ENCODE results near the gene CYP1B1. TPM values are rescaled to one million over a fixed set of nuclear protein-coding genes. Genes with fewer than 3 reads are reported as not detected.

Gene CYP1B1
- total and polyA plus RNA-seq, 7 donors: 1.4 to 24.6 (median 12.2) TPM

DNA sequence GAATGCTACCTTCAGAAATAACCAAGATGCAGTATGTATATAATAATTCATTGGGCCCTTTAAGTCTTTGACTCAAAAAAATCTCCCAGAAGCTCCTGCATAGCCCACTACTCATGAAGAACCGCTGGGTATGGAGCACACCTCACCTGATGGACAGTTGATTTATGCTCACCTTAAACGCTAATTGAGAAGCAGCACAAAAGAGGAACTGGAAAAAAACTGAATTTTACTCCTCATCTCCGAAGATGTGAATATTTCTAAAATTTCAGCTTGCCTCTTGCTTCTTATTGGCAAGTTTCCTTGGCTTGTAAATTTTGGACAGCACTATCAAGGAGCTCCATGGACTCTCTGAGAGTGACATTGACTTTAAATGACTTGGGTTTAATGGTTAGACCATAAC is 5.5 kb downstream of the CYP1B1 start:
- no peaks in the 10 kb centered on the region for H3K36me3 ChIP-seq
- H3K4me3 ChIP-seq: no peak overlapping the region
- no peak for DNase-seq
- no peak overlapping the region for H3K27ac ChIP-seq
- H3K27me3 ChIP-seq: peaks cover 0 to 26% (median 14%) of the 10 kb centered on the region in 3 donors
- TF ChIP-seq POLR2A (IDR thresholded peaks at IDR 0.05) (no peak), EP300 (IDR thresholded peaks at IDR 0.05) (no peak), POLR2AphosphoS5 (IDR thresholded peaks at IDR 0.05) (no peak)
- TF ChIP-seq, protein P1, sequence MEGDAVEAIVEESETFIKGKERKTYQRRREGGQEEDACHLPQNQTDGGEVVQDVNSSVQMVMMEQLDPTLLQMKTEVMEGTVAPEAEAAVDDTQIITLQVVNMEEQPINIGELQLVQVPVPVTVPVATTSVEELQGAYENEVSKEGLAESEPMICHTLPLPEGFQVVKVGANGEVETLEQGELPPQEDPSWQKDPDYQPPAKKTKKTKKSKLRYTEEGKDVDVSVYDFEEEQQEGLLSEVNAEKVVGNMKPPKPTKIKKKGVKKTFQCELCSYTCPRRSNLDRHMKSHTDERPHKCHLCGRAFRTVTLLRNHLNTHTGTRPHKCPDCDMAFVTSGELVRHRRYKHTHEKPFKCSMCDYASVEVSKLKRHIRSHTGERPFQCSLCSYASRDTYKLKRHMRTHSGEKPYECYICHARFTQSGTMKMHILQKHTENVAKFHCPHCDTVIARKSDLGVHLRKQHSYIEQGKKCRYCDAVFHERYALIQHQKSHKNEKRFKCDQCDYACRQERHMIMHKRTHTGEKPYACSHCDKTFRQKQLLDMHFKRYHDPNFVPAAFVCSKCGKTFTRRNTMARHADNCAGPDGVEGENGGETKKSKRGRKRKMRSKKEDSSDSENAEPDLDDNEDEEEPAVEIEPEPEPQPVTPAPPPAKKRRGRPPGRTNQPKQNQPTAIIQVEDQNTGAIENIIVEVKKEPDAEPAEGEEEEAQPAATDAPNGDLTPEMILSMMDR (IDR thresholded peaks at IDR 0.05): no peak
- no peaks in the 10 kb centered on the region for H3K9me3 ChIP-seq
- 69 to 92% methylated on average over 3 of the region's 3 CpGs for WGBS, 2 donors
- intact Hi-C loops (cut with DNase I): no loop called here
- peaks cover 0 to 19% (median 17%) of the 10 kb centered on the region in 4 donors for H3K4me1 ChIP-seq

DNA sequence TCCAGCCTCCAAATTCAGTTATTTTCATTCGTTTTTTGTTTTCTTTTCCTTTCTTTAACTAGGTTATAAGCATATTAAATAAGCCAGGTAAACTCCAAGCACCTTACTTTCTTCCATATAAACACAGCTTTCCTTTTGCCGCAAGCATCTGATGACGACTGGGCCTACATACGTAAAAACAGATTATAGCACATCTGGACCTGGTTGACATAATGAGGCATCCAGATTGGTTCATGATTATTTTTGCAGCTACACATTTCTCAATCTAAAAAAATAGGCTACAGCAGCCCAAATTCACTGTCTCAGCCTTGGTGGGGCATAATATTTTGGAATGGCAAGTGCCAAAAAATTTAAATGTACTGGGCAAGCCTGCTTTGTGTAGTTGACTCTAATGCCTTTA is 7.7 kb downstream of the CYP1B1 start:
- 92 to 93% methylated on average over 4 of the region's 4 CpGs for WGBS, 2 donors

DNA sequence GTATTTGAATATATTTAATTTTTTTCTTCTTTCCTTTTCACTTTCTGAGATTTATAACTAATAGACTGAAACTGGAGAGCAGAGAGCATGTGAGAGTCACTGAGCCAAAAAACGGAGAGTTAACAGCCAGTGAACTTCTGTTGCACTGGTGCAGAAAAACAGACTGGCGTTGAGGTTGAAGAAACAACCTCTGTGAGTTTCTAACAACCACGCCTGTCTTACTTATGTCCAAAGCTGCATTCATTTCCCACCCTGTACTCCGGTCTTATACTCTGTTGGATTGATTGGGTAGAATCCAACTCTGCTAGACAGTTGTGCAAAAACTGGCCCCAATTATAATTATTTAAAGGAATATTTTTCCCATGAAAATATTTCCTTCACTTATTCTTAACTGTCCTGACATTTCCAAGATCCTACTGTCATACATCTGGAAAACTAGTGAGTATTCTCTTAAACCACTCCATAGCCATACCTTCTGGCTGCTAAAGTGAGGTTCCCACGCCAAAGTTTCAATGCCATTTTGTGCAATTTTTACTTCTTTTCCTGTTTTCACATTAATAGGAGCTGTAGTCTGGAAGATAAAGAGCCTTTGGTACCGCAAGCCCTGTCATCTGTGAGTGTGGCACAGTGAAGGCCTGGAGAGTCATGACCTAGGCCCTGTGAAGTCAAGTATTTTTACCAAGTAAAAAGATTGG is 9.4 kb downstream of the CYP1B1 start:
- no peak overlapping the region for H3K27ac ChIP-seq
- H3K36me3 ChIP-seq: no peaks in the 10 kb centered on the region
- no peak overlapping the region for H3K4me3 ChIP-seq
- no peaks in the 10 kb centered on the region for H3K27me3 ChIP-seq
- intact Hi-C loops (cut with DNase I): no loop called here
- no peaks in the 10 kb centered on the region for H3K4me1 ChIP-seq
- no peak for DNase-seq
- 88 to 92% methylated on average over 6 of the region's 6 CpGs for WGBS, 2 donors
- no peaks in the 10 kb centered on the region for H3K9me3 ChIP-seq
- TF ChIP-seq EP300 (IDR thresholded peaks at IDR 0.05) (no peak), POLR2AphosphoS5 (IDR thresholded peaks at IDR 0.05) (no peak), POLR2A (IDR thresholded peaks at IDR 0.05) (no peak)
- TF ChIP-seq, protein P1 (IDR thresholded peaks at IDR 0.05): no peak

More for the DNA sequence above, 7.7 kb downstream of the CYP1B1 start:
- intact Hi-C loops (cut with DNase I): no loop called here
- no peak for DNase-seq
- Histone ChIP-seq H3K36me3 (no peaks in the 10 kb centered on the region), H3K9me3 (no peaks in the 10 kb centered on the region), H3K27me3 (peaks cover 0 to 4% (median 0%) of the 10 kb centered on the region in 3 donors), H3K4me3 (no peak overlapping the region), H3K4me1 (no peaks in the 10 kb centered on the region), H3K27ac (no peak overlapping the region)
- TF ChIP-seq, protein P1 (IDR thresholded peaks at IDR 0.05): no peak
- TF ChIP-seq POLR2AphosphoS5 (IDR thresholded peaks at IDR 0.05): no peak

DNA sequence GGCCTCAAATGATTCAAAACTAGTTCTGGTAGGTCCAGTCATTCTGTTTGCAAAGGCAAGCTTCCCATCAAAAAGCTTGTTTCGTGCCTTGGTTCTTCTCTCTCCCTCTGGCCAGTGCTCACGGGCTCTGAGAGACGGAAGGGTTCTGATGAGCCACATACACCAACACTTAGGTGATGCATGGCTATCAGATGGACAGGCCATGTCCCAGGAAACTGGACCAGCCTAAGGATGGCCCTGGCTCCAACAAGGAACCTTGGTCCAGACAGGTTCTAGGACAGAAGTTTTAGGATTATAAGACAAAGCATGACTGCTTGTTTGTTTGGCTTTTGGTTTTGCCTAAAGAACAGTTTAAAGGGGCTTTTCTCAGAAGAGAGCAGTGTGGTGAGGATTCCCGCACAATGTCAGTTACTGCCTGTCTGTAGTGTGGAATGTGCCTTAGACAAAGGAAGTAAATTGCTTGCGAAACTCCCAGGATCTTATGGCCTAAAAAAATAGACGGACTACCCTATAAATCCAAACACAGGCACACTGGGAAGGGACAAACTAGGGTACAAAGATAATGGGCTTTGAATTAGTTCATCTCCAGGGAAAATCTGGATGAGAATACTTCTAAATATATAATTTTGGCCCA is 10.3 kb downstream of the CYP1B1 start:
- Histone ChIP-seq H3K27me3 (no peaks in the 10 kb centered on the region), H3K9me3 (no peaks in the 10 kb centered on the region), H3K36me3 (no peaks in the 10 kb centered on the region), H3K4me3 (no peak overlapping the region), H3K4me1 (no peaks in the 10 kb centered on the region), H3K27ac (no peak overlapping the region)
- TF ChIP-seq POLR2AphosphoS5 (IDR thresholded peaks at IDR 0.05): no peak
- TF ChIP-seq EP300 (IDR thresholded peaks at IDR 0.05): no peak
- WGBS, 2 donors: 92 to 94% methylated on average over 6 of the region's 6 CpGs
- intact Hi-C loops (cut with DNase I): no loop called here
- DNase-seq: no peak

DNA sequence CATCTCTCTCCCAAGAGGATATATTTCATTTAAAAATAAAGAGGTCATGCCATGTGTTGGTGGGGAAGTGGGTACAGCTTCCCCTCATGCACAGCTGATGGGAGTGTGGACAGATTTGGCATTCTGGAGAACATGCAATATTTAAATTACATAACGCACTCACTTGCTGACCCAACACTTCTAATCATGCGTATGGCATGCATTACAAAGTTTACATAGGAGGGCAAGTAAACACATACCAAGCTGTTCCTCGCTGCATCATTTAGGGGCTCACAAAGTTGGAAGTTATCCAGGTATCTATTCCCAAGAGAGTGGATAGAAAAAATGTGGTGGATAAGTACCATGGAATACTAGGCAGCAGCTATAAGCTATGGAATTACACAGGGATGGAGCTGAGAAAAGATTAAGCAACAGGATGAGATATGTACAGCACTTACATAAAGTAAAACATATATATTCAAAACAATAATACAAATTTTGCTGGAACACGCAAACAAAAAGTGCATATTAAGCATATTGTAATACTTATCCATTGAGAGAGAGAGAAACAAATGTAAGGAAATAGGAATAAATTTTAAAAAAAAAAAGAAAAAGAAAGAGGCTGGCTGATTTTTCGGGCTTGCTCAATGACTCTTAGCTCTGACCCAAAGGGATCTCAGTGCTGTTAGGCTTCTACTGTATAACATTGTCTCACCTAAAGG is 11.0 kb downstream of the CYP1B1 start:
- H3K4me3 ChIP-seq: no peak overlapping the region
- intact Hi-C loops (cut with DNase I): no loop called here
- no peaks in the 10 kb centered on the region for H3K4me1 ChIP-seq
- WGBS, 2 donors: 88 to 91% methylated on average over 5 of the region's 5 CpGs
- no peak overlapping the region for H3K27ac ChIP-seq
- H3K27me3 ChIP-seq: no peaks in the 10 kb centered on the region
- DNase-seq: no peak
- no peaks in the 10 kb centered on the region for H3K36me3 ChIP-seq
- TF ChIP-seq, protein P1 (IDR thresholded peaks at IDR 0.05): no peak
- TF ChIP-seq POLR2AphosphoS5 (IDR thresholded peaks at IDR 0.05): no peak
- H3K9me3 ChIP-seq: no peaks in the 10 kb centered on the region

Data from sigmoid colon (tissue), 7 donors.